H9 (cell line): ENCODE measurements around the gene ZSWIM6. TPM values are rescaled to one million over a fixed set of nuclear protein-coding genes. Genes with fewer than 3 reads are reported as not detected.

Experiments used
- DNase-seq: peaks from one replicate; pipeline ENCODE4 v3.0.0-alpha.2; 2017
- H2AFZ ChIP-seq: one replicate; pipeline ENCODE4 v1.6.1; 2013; ENCODE audit warnings: mild to moderate bottlenecking, low read length, control low read depth, moderate library complexity
- H2AK5ac ChIP-seq: 2 replicates; pipeline ENCODE4 v1.6.1; 2013; ENCODE audit warnings: low read length, control low read depth, mixed read lengths; ENCODE audit not compliant: insufficient read length
- H2BK120ac ChIP-seq: one replicate; pipeline ENCODE4 v1.6.1; 2013; ENCODE audit warnings: low read depth, mild to moderate bottlenecking, low read length, control low read depth, inconsistent platforms; ENCODE audit not compliant: poor library complexity, severe bottlenecking
- H2BK12ac ChIP-seq: 2 replicates; pipeline ENCODE4 v1.6.1; 2013; ENCODE audit warnings: low read length, control low read depth, mixed read lengths, low read depth; ENCODE audit not compliant: insufficient read length
- H2BK15ac ChIP-seq: 2 replicates; pipeline ENCODE4 v1.6.1; 2013; ENCODE audit warnings: low read depth, low read length, control low read depth
- H2BK20ac ChIP-seq: one replicate; pipeline ENCODE4 v1.6.1; 2013; ENCODE audit warnings: low read depth, mild to moderate bottlenecking, low read length, control low read depth, inconsistent platforms; ENCODE audit not compliant: poor library complexity, severe bottlenecking
- H2BK5ac ChIP-seq: 2 replicates; pipeline ENCODE4 v1.6.1; 2013; ENCODE audit warnings: low read length, control low read depth, mixed read lengths; ENCODE audit not compliant: insufficient read length
- H3K14ac ChIP-seq: 2 replicates; pipeline ENCODE4 v1.6.1; 2013; ENCODE audit warnings: low read length, control low read depth; ENCODE audit not compliant: insufficient read depth
- H3K18ac ChIP-seq: 2 replicates; pipeline ENCODE4 v1.6.1; 2013; ENCODE audit warnings: low read depth, mild to moderate bottlenecking, mixed read lengths, low read length, control low read depth; ENCODE audit not compliant: insufficient read length
- H3K23ac ChIP-seq: 2 replicates; pipeline ENCODE4 v1.6.1; 2013; ENCODE audit warnings: low read length, control low read depth, mixed read lengths, low read depth; ENCODE audit not compliant: insufficient read length
- H3K23me2 ChIP-seq: 2 replicates; pipeline ENCODE4 v1.6.1; 2013; ENCODE audit warnings: low read depth, mild to moderate bottlenecking, mixed read lengths, low read length, control low read depth; ENCODE audit not compliant: insufficient read length, poor library complexity, severe bottlenecking
- H3K27ac ChIP-seq: 2 replicates; pipeline ENCODE4 v1.5.1; 2013; ENCODE audit warnings: low read length, control low read depth, mixed read lengths, low read depth; ENCODE audit not compliant: insufficient read length
- H3K27me3 ChIP-seq: 2 replicates; pipeline ENCODE4 v1.6.1; 2013; ENCODE audit warnings: low read length, control low read depth, inconsistent platforms; ENCODE audit not compliant: insufficient read depth
- H3K4ac ChIP-seq: 2 replicates; pipeline ENCODE4 v1.6.1; 2013; ENCODE audit warnings: low read depth, mild to moderate bottlenecking, control low read depth, inconsistent platforms, low read length, moderate library complexity
- H3K4me1 ChIP-seq: 2 replicates; pipeline ENCODE4 v1.6.1; 2013; ENCODE audit warnings: low read length, control low read depth, inconsistent platforms; ENCODE audit not compliant: insufficient read depth
- H3K4me2 ChIP-seq: 2 replicates; pipeline ENCODE4 v1.6.1; 2013; ENCODE audit warnings: low read length, control low read depth, mixed read lengths; ENCODE audit not compliant: insufficient read length, insufficient read depth
- H3K56ac ChIP-seq: 2 replicates; pipeline ENCODE4 v1.6.1; 2013; ENCODE audit warnings: low read depth, mild to moderate bottlenecking, mixed read lengths, low read length, control low read depth; ENCODE audit not compliant: insufficient read length
- H3K79me1 ChIP-seq: 2 replicates; pipeline ENCODE4 v1.6.1; 2013; ENCODE audit warnings: low read depth, mild to moderate bottlenecking, moderate library complexity, low read length, control low read depth, inconsistent platforms; ENCODE audit not compliant: insufficient read depth, poor library complexity, severe bottlenecking
- H3K79me2 ChIP-seq: 2 replicates; pipeline ENCODE4 v1.6.1; 2013; ENCODE audit warnings: low read length, control low read depth, inconsistent platforms; ENCODE audit not compliant: insufficient read depth
- H3K9ac ChIP-seq: 2 replicates; pipeline ENCODE4 v1.6.1; 2013; ENCODE audit warnings: low read length, control low read depth, mixed read lengths; ENCODE audit not compliant: insufficient read length; ENCODE audit errors: extremely low read depth
- H3K9me3 ChIP-seq: one replicate; pipeline ENCODE4 v1.6.1; 2013; ENCODE audit warnings: low read depth, low read length, inconsistent platforms; ENCODE audit not compliant: control insufficient read depth
- H3T11ph ChIP-seq: one replicate; pipeline ENCODE4 v1.6.1; 2013; ENCODE audit warnings: mild to moderate bottlenecking, low read length, control low read depth, inconsistent platforms
- H4K20me1 ChIP-seq: one replicate; pipeline ENCODE4 v1.6.1; 2013; ENCODE audit not compliant: control insufficient read depth, insufficient read length, insufficient read depth
- H4K5ac ChIP-seq: 2 replicates; pipeline ENCODE4 v1.6.1; 2013; ENCODE audit warnings: low read depth, mild to moderate bottlenecking, mixed read lengths, low read length, control low read depth; ENCODE audit not compliant: insufficient read length
- H4K8ac ChIP-seq: replicated peaks from 2 replicates; pipeline ENCODE4 v1.6.1; 2013; ENCODE audit warnings: low read length, control low read depth, mixed read lengths, low read depth; ENCODE audit not compliant: insufficient read length
- H4K91ac ChIP-seq: 2 replicates; pipeline ENCODE4 v1.6.1; 2013; ENCODE audit warnings: low read depth, mild to moderate bottlenecking, moderate library complexity, mixed read lengths, low read length, control low read depth; ENCODE audit not compliant: insufficient read length
- H3K27ac Mint-ChIP-seq, 3 experiments: 2 replicates in 2 of 3; 3 replicates in 1 of 3; pipeline ENCODE4 v1.8.0; 2020 to 2021; ENCODE audit warnings: mixed read lengths in 3 of 3, mild to moderate bottlenecking in 1 of 3, moderate library complexity in 1 of 3
- H3K27me3 Mint-ChIP-seq: 2 replicates; pipeline ENCODE4 v1.8.0; 2021; ENCODE audit warnings: low read depth, mild to moderate bottlenecking, moderate library complexity, mixed read lengths
- H3K36me3 Mint-ChIP-seq, 3 experiments: 2 replicates in 2 of 3; 3 replicates in 1 of 3; pipeline ENCODE4 v1.8.0; 2020 to 2021; ENCODE audit warnings: low read depth in 3 of 3, mixed read lengths in 3 of 3; ENCODE audit not compliant: insufficient read depth in 1 of 3
- H3K4me1 Mint-ChIP-seq, 2 experiments: 2 replicates each; pipeline ENCODE4 v1.8.0; 2020; ENCODE audit warnings: mixed read lengths in 2 of 2
- H3K4me3 Mint-ChIP-seq, 2 experiments: 2 replicates in 1 of 2; 3 replicates in 1 of 2; pipeline ENCODE4 v1.8.0; 2020 to 2021; ENCODE audit warnings: mild to moderate bottlenecking in 2 of 2, mixed read lengths in 2 of 2, moderate library complexity in 1 of 2
- H3K9me3 Mint-ChIP-seq, 2 experiments: 2 replicates in 1 of 2; 3 replicates in 1 of 2; pipeline ENCODE4 v1.8.0; 2020; ENCODE audit warnings: mild to moderate bottlenecking in 2 of 2, mixed read lengths in 2 of 2, moderate library complexity in 1 of 2
- WGBS: extraction: QIAGEN DNeasy Blood & Tissue Kit; methylation state at CpG from one replicate; pipeline ENCODE4 v1.1.7; 2013; ENCODE audit warnings: missing lambda C conversion rate, low lambda C conversion rate, mixed read lengths; ENCODE audit not compliant: insufficient read length; ENCODE audit errors: extremely low coverage; 5-methylcytosine and 5-hydroxymethylcytosine counted together
- total RNA-seq: library from RNA; stranded (reverse); gene quantifications from 2 replicates; pipeline ENCODE4 v1.2.1, GENCODE V29; 2021
- TF ChIP-seq, protein P1 (sequence below): fragments of 200-600 bp; sonication (generic); conservative IDR thresholded peaks from 3 replicates; pipeline ENCODE4 v1.8.0; 2021; ENCODE audit warnings: antibody characterized with exemption, mild to moderate bottlenecking

Gene ZSWIM6
- total RNA-seq, 1 experiment from 2014 or later = 11.5 TPM

DNA sequence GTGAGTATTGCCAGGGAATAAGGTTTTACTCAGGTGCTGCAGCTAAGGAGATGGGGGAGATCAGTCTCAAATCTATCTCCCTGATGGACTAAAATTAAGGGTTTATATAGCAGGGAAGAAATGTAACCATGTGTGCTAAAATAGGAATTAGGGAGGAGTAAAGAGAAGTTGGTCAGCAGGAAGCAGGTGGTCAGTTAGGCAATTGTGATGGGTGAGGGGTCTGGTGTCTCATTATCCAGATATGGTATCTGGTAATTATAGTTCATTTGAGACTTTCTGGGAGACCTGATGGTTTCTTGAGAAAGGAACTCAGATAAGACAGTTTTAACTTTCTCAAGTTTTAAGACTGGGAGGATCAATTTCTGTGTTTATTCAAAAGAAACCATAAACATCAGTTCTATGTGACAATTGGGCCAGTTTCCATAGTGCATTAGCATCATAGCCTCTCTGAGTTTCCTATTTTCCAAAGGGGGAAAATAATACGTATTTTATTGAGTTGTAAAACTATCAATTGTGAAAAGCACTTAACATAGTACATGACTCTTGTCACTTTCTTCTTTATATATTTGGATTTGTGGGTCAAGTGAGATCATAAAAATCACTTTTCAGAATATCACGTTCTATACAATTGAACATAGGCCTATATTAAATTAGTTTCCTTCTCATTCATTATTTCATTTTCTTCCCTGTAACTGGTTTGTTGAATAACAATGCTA, 115.9 kb downstream of the ZSWIM6 start:
- Histone ChIP-seq H4K91ac (no peak overlapping the region), H4K8ac (no peak overlapping the region), H2BK12ac (no peak overlapping the region), H3K27ac (no peak overlapping the region), H4K20me1 (no peaks in the 10 kb centered on the region), H3T11ph (no peak overlapping the region), H2BK15ac (no peak overlapping the region), H4K5ac (no peak overlapping the region), H3K4me1 (no peaks in the 10 kb centered on the region), H2BK5ac (no peak overlapping the region), H3K9ac (no peak overlapping the region), H3K4ac (no peak overlapping the region), H3K56ac (no peak overlapping the region), H3K27me3 (no peaks in the 10 kb centered on the region), H3K79me1 (no peaks in the 10 kb centered on the region), H3K23me2 (no peaks in the 10 kb centered on the region), H3K18ac (no peak overlapping the region), H2BK20ac (no peak overlapping the region), H2AK5ac (no peak overlapping the region), H2BK120ac (no peak overlapping the region), H2AFZ (no peak overlapping the region), H3K23ac (no peak overlapping the region), H3K79me2 (no peaks in the 10 kb centered on the region; the same call in 1 of the 2 replicates), H3K4me2 (no peak overlapping the region), H3K9me3 (peaks cover 6% of the 10 kb centered on the region), H3K14ac (no peak overlapping the region)
- Mint-ChIP-seq H3K27ac (no peak overlapping the region; a peak in 1 of 7 replicates), H3K4me3 (no peak overlapping the region), H3K9me3 (peaks cover 6 to 20% of the 10 kb centered on the region in 2 experiments), H3K4me1 (peaks cover 3 to 6% of the 10 kb centered on the region in 2 experiments; a peak in 3 of 4 replicates), H3K36me3 (peaks cover 6 to 15% (median 11%) of the 10 kb centered on the region in 3 experiments), H3K27me3 (no peaks in the 10 kb centered on the region)
- TF ChIP-seq, protein P1, sequence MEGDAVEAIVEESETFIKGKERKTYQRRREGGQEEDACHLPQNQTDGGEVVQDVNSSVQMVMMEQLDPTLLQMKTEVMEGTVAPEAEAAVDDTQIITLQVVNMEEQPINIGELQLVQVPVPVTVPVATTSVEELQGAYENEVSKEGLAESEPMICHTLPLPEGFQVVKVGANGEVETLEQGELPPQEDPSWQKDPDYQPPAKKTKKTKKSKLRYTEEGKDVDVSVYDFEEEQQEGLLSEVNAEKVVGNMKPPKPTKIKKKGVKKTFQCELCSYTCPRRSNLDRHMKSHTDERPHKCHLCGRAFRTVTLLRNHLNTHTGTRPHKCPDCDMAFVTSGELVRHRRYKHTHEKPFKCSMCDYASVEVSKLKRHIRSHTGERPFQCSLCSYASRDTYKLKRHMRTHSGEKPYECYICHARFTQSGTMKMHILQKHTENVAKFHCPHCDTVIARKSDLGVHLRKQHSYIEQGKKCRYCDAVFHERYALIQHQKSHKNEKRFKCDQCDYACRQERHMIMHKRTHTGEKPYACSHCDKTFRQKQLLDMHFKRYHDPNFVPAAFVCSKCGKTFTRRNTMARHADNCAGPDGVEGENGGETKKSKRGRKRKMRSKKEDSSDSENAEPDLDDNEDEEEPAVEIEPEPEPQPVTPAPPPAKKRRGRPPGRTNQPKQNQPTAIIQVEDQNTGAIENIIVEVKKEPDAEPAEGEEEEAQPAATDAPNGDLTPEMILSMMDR = no peak
- DNase-seq = no peak
- WGBS = no CpG with 5 or more reads among the region's 2 CpGs
